ENCODE results near the gene TRIM22.
"Not testable (repeated sequence)": the region's sequence is repeated elsewhere in the genome, so short reads cannot be mapped to it uniquely, and the experiment has no call there.

TRIM22 gene

GRCh38 chr11:5689551-5689983 lies at the start of gene TRIM22:
TRIM22 (plus strand) TSS chr11:5689790; CDS start chr11:5696233, 6,443 bp downstream.
- no peak for DNase-seq

- no peak for DNase-seq
These were observed 49.6 kb upstream of the TRIM22 start for GRCh38 chr11:5639953-5640352.

GRCh38 chr11:5643585-5643984 lies 46.0 kb upstream of the TRIM22 start:
- DNase-seq: no peak

GRCh38 chr11:5646139-5646538 lies 43.5 kb upstream of the TRIM22 start:
- no peak for DNase-seq

GRCh38 chr11:5655474-5655873 lies 34.1 kb upstream of the TRIM22 start:
- DNase-seq: no peak

GRCh38 chr11:5656956-5657355 lies 32.6 kb upstream of the TRIM22 start:
- DNase-seq: not testable (repeated sequence)

- no peak for DNase-seq
These were observed 31.3 kb upstream of the TRIM22 start for GRCh38 chr11:5658318-5658717.

GRCh38 chr11:5663511-5663910 lies 26.1 kb upstream of the TRIM22 start:
- no peak for DNase-seq

- no peak for DNase-seq
These were observed 24.5 kb upstream of the TRIM22 start for GRCh38 chr11:5665051-5665570.

GRCh38 chr11:5665746-5666401 lies 23.7 kb upstream of the TRIM22 start:
- DNase-seq: no peak

GRCh38 chr11:5666402-5666793 lies 23.2 kb upstream of the TRIM22 start:
- no peak for DNase-seq

- DNase-seq: no peak
These were observed 17.8 kb upstream of the TRIM22 start for GRCh38 chr11:5671831-5672230.

- no peak for DNase-seq
These were observed 15.2 kb upstream of the TRIM22 start for GRCh38 chr11:5674391-5674790.

- DNase-seq: no peak
These were observed 9.8 kb upstream of the TRIM22 start for GRCh38 chr11:5679811-5680210.

GRCh38 chr11:5682890-5683441 lies 6.6 kb upstream of the TRIM22 start:
- not testable (repeated sequence) for DNase-seq

GRCh38 chr11:5683620-5684019 lies 6.0 kb upstream of the TRIM22 start:
- not testable (repeated sequence) for DNase-seq

- DNase-seq: no peak
These were observed 5.4 kb upstream of the TRIM22 start for GRCh38 chr11:5684036-5684645.

GRCh38 chr11:5684646-5685362 lies 4.8 kb upstream of the TRIM22 start, which contains the start of gene TRIM5:
TRIM5 (minus strand) TSS chr11:5685074; CDS start chr11:5680177, 4,897 bp downstream.
- DNase-seq: no peak

- DNase-seq: no peak
These were observed 3.2 kb upstream of the TRIM22 start for GRCh38 chr11:5686426-5686825.

GRCh38 chr11:5688482-5688881 lies 1.1 kb upstream of the TRIM22 start:
- DNase-seq: no peak

GRCh38 chr11:5690216-5690615 lies 626 bp downstream of the TRIM22 start:
- DNase-seq: no peak

GRCh38 chr11:5690736-5691135 lies 1.1 kb downstream of the TRIM22 start:
- no peak for DNase-seq

GRCh38 chr11:5691238-5691963 lies 1.8 kb downstream of the TRIM22 start:
- not testable (repeated sequence) for DNase-seq

Data from NCI-H446 (cell line).